HG03066 (cell line): Measurements from ENCODE around the gene METTL21A.

Experiments
- ATAC-seq: cut with Tn5 transposase; IDR thresholded peaks from one replicate; pipeline ENCODE4 v1.9.1; 2021; ENCODE audit warnings: low read depth; ENCODE audit not compliant: unreplicated experiment

METTL21A gene

GRCh38 chr2:207624185-207625013 lies 795 bp downstream of the METTL21A start:
- peak; percentile 37 for ATAC-seq

- ATAC-seq, result no peak
These were observed 3.6 kb downstream of the METTL21A start for GRCh38 chr2:207621501-207622039.

- ATAC-seq, result peak; percentile 33
These were observed 5.4 kb downstream of the METTL21A start for GRCh38 chr2:207619764-207620203.

GRCh38 chr2:207617011-207617671 lies 8.1 kb downstream of the METTL21A start:
- ATAC-seq, result no peak

- ATAC-seq, result no peak
These were observed 9.0 kb downstream of the METTL21A start for GRCh38 chr2:207616185-207616584.

GRCh38 chr2:207614824-207615223 lies 10.4 kb downstream of the METTL21A start:
- no peak for ATAC-seq

GRCh38 chr2:207612714-207613113 lies 12.5 kb downstream of the METTL21A start:
- no peak for ATAC-seq

- ATAC-seq, result no peak
These were observed 18.4 kb downstream of the METTL21A start for GRCh38 chr2:207606829-207607228.

- ATAC-seq, result no peak
These were observed 18.8 kb downstream of the METTL21A start for GRCh38 chr2:207606399-207606798.

GRCh38 chr2:207603486-207603885 lies 21.7 kb downstream of the METTL21A start:
- ATAC-seq, result no peak

- no peak for ATAC-seq
These were observed 23.4 kb downstream of the METTL21A start for GRCh38 chr2:207601774-207602173.

GRCh38 chr2:207600231-207600630 lies 25.0 kb downstream of the METTL21A start:
- ATAC-seq, result no peak

GRCh38 chr2:207599636-207600035 lies 25.6 kb downstream of the METTL21A start:
- no peak for ATAC-seq

- ATAC-seq, result no peak
These were observed 30.5 kb downstream of the METTL21A start for GRCh38 chr2:207594731-207595130.

- ATAC-seq, result no peak
These were observed 30.9 kb downstream of the METTL21A start for GRCh38 chr2:207594264-207594663.

- ATAC-seq, result no peak
These were observed 31.9 kb downstream of the METTL21A start for GRCh38 chr2:207593277-207593676.

- ATAC-seq, result no peak
These were observed 36.1 kb downstream of the METTL21A start for GRCh38 chr2:207589143-207589542.

- ATAC-seq, result no peak
These were observed 37.9 kb downstream of the METTL21A start for GRCh38 chr2:207587305-207587704.

GRCh38 chr2:207584952-207585351 lies 40.2 kb downstream of the METTL21A start:
- ATAC-seq, result no peak

GRCh38 chr2:207571370-207571769 lies 53.8 kb downstream of the METTL21A start:
- ATAC-seq, result no peak

GRCh38 chr2:207567671-207568070 lies 57.5 kb downstream of the METTL21A start:
- no peak for ATAC-seq
